ENCODE measurements around the gene TIGIT. TPM values are rescaled to one million over a fixed set of nuclear protein-coding genes. Genes with fewer than 3 reads are reported as not detected.
"Not testable (repeated sequence)": the region's sequence is repeated elsewhere in the genome, so short reads cannot be mapped to it uniquely, and the experiment has no call there.

The TIGIT gene
- 10 to 100 TPM; 57.0 to 63.8 TPM for total RNA-seq

DNA sequence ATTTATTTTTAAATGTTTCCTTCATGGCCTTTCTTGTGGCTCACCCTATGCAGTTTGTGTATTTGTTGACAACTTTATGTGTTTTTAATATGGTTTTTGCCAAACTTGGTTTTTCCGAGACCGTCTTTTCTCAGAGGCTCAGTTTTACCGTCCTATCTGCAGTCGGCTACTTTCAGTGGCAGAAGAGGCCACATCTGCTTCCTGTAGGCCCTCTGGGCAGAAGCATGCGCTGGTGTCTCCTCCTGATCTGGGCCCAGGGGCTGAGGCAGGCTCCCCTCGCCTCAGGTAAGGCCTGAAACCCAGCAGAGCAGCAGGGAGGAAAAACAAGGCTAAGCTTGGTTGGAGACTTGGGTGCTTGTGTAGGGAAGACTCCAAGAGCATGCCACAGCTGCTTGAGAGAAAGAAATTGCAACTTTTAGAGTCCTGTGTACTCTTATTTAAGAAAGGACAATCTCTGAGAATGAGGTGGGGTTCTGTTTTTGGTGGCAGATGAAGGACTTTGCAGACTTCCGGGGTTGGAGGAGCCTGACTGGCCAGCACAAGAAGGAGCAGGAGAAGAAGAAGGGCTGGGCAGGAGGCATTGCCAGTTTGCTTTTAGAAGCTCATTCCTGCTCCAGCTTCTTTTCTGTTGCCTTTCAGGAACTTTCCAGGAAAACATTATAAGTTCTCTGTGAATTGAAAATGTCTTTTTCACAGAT, at the start of gene TIGIT:
Gene TIGIT, plus strand, starts transcription at position 191 of the 698 bp plus-strand sequence. Its CDS starts 34 bp downstream, at position 225.
- H3K27me3 Mint-ChIP-seq, result no peaks in the 10 kb centered on the region
- H3K4me1 Mint-ChIP-seq (ENCODE audit: low read depth), result peaks cover 63% of the 10 kb centered on the region
- H3K36me3 Mint-ChIP-seq, result peaks cover 28% of the 10 kb centered on the region
- H3K4me3 Mint-ChIP-seq, result peak within 1 kb of the TSS; percentile 73
- H3K27ac Mint-ChIP-seq, result peak within 1 kb of the TSS; percentile 97
- no peaks in the 10 kb centered on the region for H3K9me3 Mint-ChIP-seq
- ChIA-PET POLR2A (interaction anchor here (0.8 to 5.0 kb wide), 10 partner anchors 11 to 80 kb away, joined by 4 to 24 read pairs (median 6); no protein-coding TSS in a partner anchor), CTCF (interaction anchor here (1.0 to 7.1 kb wide), 9 partner anchors 8 to 141 kb away, joined by 3 to 75 read pairs (median 6); no protein-coding TSS in a partner anchor)
- intact Hi-C loops (cut with micrococcal nuclease), result loop anchor here (10.0 kb wide), 1 partner anchor 851 kb away; the partner anchor contains the start of gene ZBTB20
- no peak for DNase-seq

DNA sequence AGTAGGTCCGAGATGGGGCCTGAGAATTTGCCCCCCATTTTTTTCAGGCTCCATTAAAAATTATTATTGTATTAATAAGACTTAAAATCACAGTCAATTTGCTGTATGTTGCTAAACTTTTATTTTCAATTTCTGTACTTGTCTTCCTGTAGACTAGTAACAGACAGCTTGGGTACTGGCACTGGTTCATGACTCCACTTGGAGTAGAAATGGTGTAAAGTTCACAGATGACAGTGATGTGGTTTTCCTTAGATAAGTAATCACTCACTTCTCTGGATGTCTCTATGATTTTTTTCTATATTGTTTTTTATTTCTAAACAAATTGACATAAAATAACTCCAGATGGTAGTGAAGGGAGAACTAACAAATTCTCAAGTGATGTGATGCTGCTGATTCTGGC, 40.9 kb upstream of the TIGIT start:
- no peak overlapping the region for H3K27ac Mint-ChIP-seq
- H3K4me1 Mint-ChIP-seq (ENCODE audit: low read depth), result peaks cover 15% of the 10 kb centered on the region
- ChIA-PET POLR2A (no interaction called here), CTCF (no interaction called here)
- H3K27me3 Mint-ChIP-seq, result no peaks in the 10 kb centered on the region
- DNase-seq, result no peak
- peaks cover 5% of the 10 kb centered on the region for H3K9me3 Mint-ChIP-seq
- H3K4me3 Mint-ChIP-seq, result no peak overlapping the region
- no peaks in the 10 kb centered on the region for H3K36me3 Mint-ChIP-seq
- intact Hi-C loops (cut with micrococcal nuclease), result loop anchor here (1.0 kb wide), 1 partner anchor 39 kb away; no protein-coding TSS in a partner anchor

DNA sequence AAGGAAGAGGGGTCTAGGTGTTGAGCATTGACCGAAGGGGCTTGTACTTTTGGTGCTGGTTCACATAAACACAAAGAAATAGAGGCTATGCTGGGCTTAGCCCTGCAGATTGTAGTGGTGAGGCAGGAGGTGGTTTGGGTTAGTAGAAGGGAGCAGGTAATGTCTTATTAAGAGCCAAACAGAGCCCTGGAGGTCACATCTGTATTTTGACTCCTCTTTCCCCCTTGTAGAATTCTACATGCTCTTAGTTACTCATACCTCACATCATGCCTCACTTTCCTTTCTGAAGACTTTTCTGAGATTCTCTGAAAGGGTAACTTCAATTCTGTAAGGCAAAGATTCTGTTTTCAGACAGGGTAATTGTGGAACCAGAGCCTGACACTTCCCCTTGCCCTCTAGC, 40.3 kb upstream of the TIGIT start:
- Mint-ChIP-seq H3K4me1 (ENCODE audit: low read depth) (peaks cover 15% of the 10 kb centered on the region), H3K27ac (peak overlapping the region; percentile 53), H3K9me3 (peaks cover 8% of the 10 kb centered on the region), H3K4me3 (no peak overlapping the region), H3K36me3 (no peaks in the 10 kb centered on the region), H3K27me3 (no peaks in the 10 kb centered on the region)
- intact Hi-C loops (cut with micrococcal nuclease), result loop anchor here (1.0 kb wide), 1 partner anchor 39 kb away; no protein-coding TSS in a partner anchor
- DNase-seq, result no peak
- CTCF ChIA-PET, result interaction anchor here (0.6 kb wide), 1 partner anchor 933 kb away, joined by 5 read pairs; no protein-coding TSS in a partner anchor
- POLR2A ChIA-PET, result no interaction called here

DNA sequence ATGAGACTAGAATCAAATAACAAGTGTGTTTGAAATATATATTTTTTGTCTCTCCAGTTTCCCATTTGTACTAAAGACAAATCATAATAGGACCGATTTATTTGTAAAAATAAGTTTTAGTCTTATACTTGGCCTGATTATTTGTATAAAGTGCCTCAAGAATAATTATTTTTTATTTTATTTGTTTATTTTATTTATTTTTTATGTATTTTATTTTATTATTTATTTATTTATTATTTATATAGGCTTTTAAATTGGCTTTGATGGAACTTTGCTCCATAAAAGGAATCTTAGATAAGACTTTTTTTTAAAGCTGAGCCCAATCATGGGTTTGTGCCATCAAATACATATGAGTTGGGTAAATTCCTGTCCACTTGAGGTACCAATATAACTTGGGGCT, 34.3 kb upstream of the TIGIT start:
- H3K9me3 Mint-ChIP-seq, result peaks cover 18% of the 10 kb centered on the region
- no peak overlapping the region for H3K27ac Mint-ChIP-seq
- ChIA-PET CTCF (interaction anchor here (2.8 kb wide), 1 partner anchor 31 kb away, joined by 11 read pairs; no protein-coding TSS in a partner anchor), POLR2A (no interaction called here)
- intact Hi-C loops (cut with micrococcal nuclease), result no loop called here
- DNase-seq, result no peak
- peaks cover 2% of the 10 kb centered on the region for H3K36me3 Mint-ChIP-seq
- H3K27me3 Mint-ChIP-seq, result no peaks in the 10 kb centered on the region
- H3K4me1 Mint-ChIP-seq (ENCODE audit: low read depth), result no peaks in the 10 kb centered on the region
- no peak overlapping the region for H3K4me3 Mint-ChIP-seq

DNA sequence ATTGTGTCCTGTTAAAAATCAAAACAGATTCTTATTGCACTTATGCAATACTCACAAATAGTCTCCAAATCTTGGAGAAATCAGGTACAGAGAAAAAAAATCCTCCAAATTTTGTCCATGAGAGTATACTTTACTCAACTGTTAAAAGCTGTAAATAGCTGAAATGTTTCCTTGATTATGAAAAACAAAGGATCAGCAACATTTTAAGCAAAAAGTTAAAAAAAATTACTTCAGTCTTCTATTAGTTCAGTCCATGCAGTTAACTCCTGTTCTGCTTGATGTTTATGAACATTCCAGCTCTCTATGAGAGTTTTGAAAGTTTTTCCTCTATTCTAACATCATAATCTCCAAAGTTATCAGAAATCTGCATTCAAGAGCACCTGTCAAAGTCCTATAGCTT, 33.7 kb upstream of the TIGIT start:
- Mint-ChIP-seq H3K4me3 (no peak overlapping the region), H3K27me3 (no peaks in the 10 kb centered on the region), H3K36me3 (peaks cover 2% of the 10 kb centered on the region), H3K4me1 (ENCODE audit: low read depth) (no peaks in the 10 kb centered on the region), H3K27ac (no peak overlapping the region), H3K9me3 (peaks cover 18% of the 10 kb centered on the region)
- POLR2A ChIA-PET, result no interaction called here
- DNase-seq, result no peak
- CTCF ChIA-PET, result interaction anchor here (2.8 kb wide), 1 partner anchor 30 kb away, joined by 11 read pairs; no protein-coding TSS in a partner anchor
- intact Hi-C loops (cut with micrococcal nuclease), result no loop called here

DNA sequence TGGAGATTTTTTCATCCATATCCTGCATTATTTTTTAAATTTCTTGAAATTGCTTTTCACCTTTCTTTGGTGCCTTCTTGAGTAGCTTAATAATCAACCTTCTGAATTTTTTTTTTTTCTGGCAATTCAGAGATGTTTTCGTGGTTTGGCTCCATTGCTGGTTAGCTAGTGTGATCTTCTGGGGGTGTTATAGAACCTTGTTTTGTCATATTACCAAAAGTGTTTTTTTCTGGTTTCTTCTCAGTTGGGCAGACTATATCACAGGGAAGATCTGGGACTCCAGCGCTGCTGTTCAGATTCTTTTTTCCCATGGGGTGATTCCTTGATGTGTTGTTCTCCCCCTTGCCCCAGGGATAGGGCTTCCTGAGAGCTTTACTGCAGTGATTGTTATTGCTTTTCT, 23.8 kb upstream of the TIGIT start:
- intact Hi-C loops (cut with micrococcal nuclease), result no loop called here
- no peak overlapping the region for H3K4me3 Mint-ChIP-seq
- peaks cover 4% of the 10 kb centered on the region for H3K36me3 Mint-ChIP-seq
- ChIA-PET CTCF (interaction anchor here (1.2 kb wide), 1 partner anchor 20 kb away, joined by 3 read pairs; no protein-coding TSS in a partner anchor), POLR2A (no interaction called here)
- no peaks in the 10 kb centered on the region for H3K27me3 Mint-ChIP-seq
- H3K9me3 Mint-ChIP-seq, result peaks cover 16% of the 10 kb centered on the region
- DNase-seq, result no peak
- no peak overlapping the region for H3K27ac Mint-ChIP-seq
- H3K4me1 Mint-ChIP-seq (ENCODE audit: low read depth), result peaks cover 5% of the 10 kb centered on the region

DNA sequence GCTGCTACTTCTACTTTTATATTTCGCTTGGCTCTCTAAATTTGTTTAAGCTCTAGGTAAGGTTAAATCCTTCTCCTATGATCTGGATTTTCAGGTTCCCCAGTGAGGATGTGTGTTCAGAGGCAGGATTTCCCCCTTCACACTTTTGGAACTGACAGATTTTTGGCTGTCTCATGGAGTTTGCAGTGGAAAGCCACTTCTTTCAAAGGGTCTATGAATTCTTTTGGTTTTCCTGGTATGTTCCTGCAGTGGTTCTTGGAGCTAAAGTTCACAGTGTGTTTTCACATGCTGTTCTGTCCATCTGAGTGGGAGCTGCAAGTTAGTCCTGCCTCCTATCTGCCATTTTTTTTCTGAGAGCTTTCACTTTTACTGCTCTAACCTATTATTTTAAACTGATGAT, 21.6 kb upstream of the TIGIT start:
- Mint-ChIP-seq H3K27ac (no peak overlapping the region), H3K36me3 (peaks cover 4% of the 10 kb centered on the region), H3K9me3 (peaks cover 16% of the 10 kb centered on the region), H3K27me3 (no peaks in the 10 kb centered on the region), H3K4me3 (no peak overlapping the region), H3K4me1 (ENCODE audit: low read depth) (peaks cover 7% of the 10 kb centered on the region)
- ChIA-PET CTCF (interaction anchor here (2.5 kb wide), 1 partner anchor 18 kb away, joined by 8 read pairs; no protein-coding TSS in a partner anchor), POLR2A (no interaction called here)
- DNase-seq, result no peak
- intact Hi-C loops (cut with micrococcal nuclease), result no loop called here

DNA sequence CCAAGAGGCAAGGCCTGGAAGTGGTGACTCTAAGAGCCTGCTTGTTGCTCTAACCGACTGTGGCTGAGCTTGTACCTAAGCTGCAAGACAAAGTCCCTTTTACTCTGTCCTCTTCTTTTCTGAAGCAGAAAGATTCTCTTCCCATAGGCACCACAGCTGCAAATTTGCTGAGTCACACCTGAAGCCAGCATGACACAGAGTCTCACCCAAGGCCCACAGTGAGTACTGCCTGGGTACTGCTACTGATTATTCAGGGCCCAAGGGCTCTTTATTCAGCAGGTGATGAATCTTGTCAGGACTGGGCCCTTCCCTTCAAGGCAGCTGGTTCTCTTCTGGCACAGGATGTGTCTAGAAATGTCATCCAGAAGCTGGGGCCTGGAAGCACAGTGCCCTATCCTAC, 18.9 kb upstream of the TIGIT start:
- peak; percentile 48 for DNase-seq
- ChIA-PET POLR2A (no interaction called here), CTCF (no interaction called here)
- Mint-ChIP-seq H3K27ac (no peak overlapping the region), H3K4me1 (ENCODE audit: low read depth) (peaks cover 7% of the 10 kb centered on the region), H3K9me3 (peaks cover 3% of the 10 kb centered on the region), H3K27me3 (no peaks in the 10 kb centered on the region), H3K4me3 (no peak overlapping the region), H3K36me3 (peaks cover 2% of the 10 kb centered on the region)
- intact Hi-C loops (cut with micrococcal nuclease), result no loop called here

DNA sequence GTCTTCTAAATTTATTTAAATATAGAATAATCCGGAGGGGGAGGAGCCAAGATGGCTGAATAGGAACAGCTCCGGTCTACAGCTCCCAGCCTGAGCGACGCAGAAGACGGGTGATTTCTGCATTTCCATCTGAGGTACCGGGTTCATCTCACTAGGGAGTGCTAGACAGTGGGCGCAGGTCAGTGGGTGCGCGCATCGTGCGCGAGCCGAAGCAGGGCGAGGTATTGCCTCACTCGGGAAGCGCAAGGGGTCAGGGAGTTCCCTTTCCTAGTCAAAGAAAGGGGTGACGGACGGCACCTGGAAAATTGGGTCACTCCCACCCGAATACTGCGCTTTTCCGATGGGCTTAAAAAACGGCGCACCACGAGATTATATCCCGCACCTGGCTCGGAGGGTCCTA, 17.0 kb upstream of the TIGIT start:
- POLR2A ChIA-PET; intact Hi-C loops (cut with micrococcal nuclease); H3K27me3 Mint-ChIP-seq; H3K4me3 Mint-ChIP-seq; H3K4me1 Mint-ChIP-seq (ENCODE audit: low read depth); CTCF ChIA-PET; H3K36me3 Mint-ChIP-seq; H3K9me3 Mint-ChIP-seq; H3K27ac Mint-ChIP-seq; DNase-seq: not testable (repeated sequence)

DNA sequence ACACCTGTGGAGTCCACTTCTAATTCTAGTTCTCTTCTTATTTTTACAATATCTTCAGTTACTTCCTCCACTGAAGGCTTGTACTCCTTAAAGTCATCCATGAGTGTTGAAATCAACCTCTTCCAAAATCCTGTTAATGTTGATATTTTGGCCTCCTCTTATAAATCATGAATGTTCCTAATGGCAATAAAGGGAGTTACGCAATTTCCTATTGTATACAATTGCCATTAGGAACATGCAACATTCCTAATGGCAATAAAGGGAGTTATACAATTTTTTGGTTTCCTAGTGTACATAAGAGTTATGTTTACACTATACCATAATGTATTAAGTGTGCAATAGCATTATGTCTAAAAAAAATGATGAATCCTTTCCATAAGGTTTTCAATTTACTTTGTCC, 9.2 kb upstream of the TIGIT start:
- ChIA-PET POLR2A (interaction anchor here (0.7 kb wide), 1 partner anchor 22 kb away, joined by 3 read pairs; no protein-coding TSS in a partner anchor), CTCF (interaction anchor here (0.8 to 3.4 kb wide), 3 partner anchors 120 to 134 kb away, joined by 3 to 14 read pairs (median 3); no protein-coding TSS in a partner anchor)
- Mint-ChIP-seq H3K36me3 (no peaks in the 10 kb centered on the region), H3K27me3 (no peaks in the 10 kb centered on the region), H3K27ac (no peak overlapping the region), H3K9me3 (no peaks in the 10 kb centered on the region), H3K4me1 (ENCODE audit: low read depth) (peaks cover 22% of the 10 kb centered on the region), H3K4me3 (no peak overlapping the region)
- DNase-seq, result no peak
- intact Hi-C loops (cut with micrococcal nuclease), result no loop called here

DNA sequence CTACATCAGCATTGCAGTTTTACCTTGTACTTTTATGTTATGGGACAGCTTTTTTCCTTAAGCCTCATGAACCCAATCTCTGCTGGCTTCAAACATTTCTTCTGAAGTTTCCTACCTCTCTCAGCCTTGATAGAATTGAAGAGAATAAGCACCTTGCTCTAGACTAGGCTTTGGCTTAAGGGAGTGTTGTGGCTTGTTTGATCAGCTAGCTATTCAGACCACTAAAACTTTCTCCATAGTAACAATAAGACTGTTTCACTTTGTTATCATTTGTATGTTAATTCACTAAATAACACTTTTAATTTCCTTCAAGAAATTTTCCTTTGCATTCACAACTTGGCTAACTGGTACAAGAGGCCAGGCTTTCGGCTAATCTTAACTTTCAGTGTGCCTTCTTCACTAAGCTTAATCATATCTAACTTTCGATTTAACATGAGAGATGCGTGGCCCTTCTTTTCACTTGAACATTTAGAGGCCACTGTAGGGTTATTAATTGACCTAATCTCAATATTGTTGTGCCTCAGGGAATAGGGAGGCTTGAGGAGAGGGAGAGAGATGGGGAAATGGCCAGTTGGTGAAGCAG, 8.1 kb upstream of the TIGIT start:
- H3K27ac Mint-ChIP-seq, result peak overlapping the region; percentile 91
- no peaks in the 10 kb centered on the region for H3K27me3 Mint-ChIP-seq
- peaks cover 33% of the 10 kb centered on the region for H3K4me1 Mint-ChIP-seq (ENCODE audit: low read depth)
- H3K9me3 Mint-ChIP-seq, result no peaks in the 10 kb centered on the region
- no peaks in the 10 kb centered on the region for H3K36me3 Mint-ChIP-seq
- intact Hi-C loops (cut with micrococcal nuclease), result loop anchor here (1.0 kb wide), 1 partner anchor 62 kb away; no protein-coding TSS in a partner anchor
- ChIA-PET POLR2A (interaction anchor here (0.7 kb wide), 1 partner anchor 69 kb away, joined by 3 read pairs; no protein-coding TSS in a partner anchor), CTCF (interaction anchor here (0.6 to 3.4 kb wide), 9 partner anchors 9 to 135 kb away, joined by 3 to 14 read pairs (median 3); partner anchors contain the start of gene TIGIT)
- peak overlapping the region; percentile 57 for H3K4me3 Mint-ChIP-seq
- DNase-seq, result no peak

DNA sequence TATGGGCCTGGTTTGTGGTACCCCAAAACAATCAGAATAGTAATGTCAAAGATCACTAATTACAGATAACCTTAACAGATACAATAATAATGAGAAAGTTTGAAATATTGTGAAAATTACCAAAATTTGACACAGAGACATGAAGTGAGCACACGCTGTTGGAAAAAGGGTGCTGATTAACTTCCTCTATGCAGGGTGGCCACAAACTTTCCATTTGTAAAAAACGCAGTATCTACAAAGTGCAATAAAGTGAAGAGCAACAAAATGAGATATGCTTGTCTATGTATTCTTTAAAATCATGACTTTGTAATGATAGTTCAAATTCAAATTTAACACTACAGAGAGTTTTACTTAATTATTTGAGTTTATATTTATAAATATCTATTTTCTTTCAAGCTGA, 7.6 kb upstream of the TIGIT start:
- CTCF ChIA-PET, result interaction anchor here (1.2 to 3.4 kb wide), 4 partner anchors 8 to 133 kb away, joined by 3 to 14 read pairs (median 4); partner anchors contain the start of gene TIGIT
- H3K36me3 Mint-ChIP-seq, result no peaks in the 10 kb centered on the region
- no peak for DNase-seq
- H3K4me1 Mint-ChIP-seq (ENCODE audit: low read depth), result peaks cover 38% of the 10 kb centered on the region
- POLR2A ChIA-PET, result interaction anchor here (0.7 kb wide), 1 partner anchor 69 kb away, joined by 3 read pairs; no protein-coding TSS in a partner anchor
- no peaks in the 10 kb centered on the region for H3K27me3 Mint-ChIP-seq
- peak overlapping the region; percentile 91 for H3K27ac Mint-ChIP-seq
- H3K9me3 Mint-ChIP-seq, result no peaks in the 10 kb centered on the region
- intact Hi-C loops (cut with micrococcal nuclease), result loop anchor here (1.0 kb wide), 1 partner anchor 63 kb away; no protein-coding TSS in a partner anchor
- H3K4me3 Mint-ChIP-seq, result peak overlapping the region; percentile 57

Data from activated CD4-positive, alpha-beta memory T cell treated with anti-CD3 and anti-CD28 coated beads for 36 hours (primary cell).